GM10847 (cell line): ENCODE data around the gene HAPLN1.

Source experiments
- POLR2A ChIP-seq: IDR thresholded peaks from 2 replicates; pipeline ENCODE4 v1.6.1; 2011; ENCODE audit not compliant: insufficient read length; ENCODE audit errors: extremely low read depth

Gene HAPLN1

GRCh38 chr5:83720836-83721537, at the start of gene HAPLN1:
Gene HAPLN1 (minus strand): TSS chr5:83720855. CDS start chr5:83673523, 47,332 bp downstream.
- TF ChIP-seq POLR2A = no peak

- TF ChIP-seq POLR2A = no peak
These were observed 46.8 kb upstream of the HAPLN1 start for GRCh38 chr5:83767409-83767992.

GRCh38 chr5:83764101-83764500, 43.4 kb upstream of the HAPLN1 start:
- TF ChIP-seq POLR2A = no peak

- no peak for TF ChIP-seq POLR2A
These were observed 39.9 kb upstream of the HAPLN1 start for GRCh38 chr5:83760579-83760978.

GRCh38 chr5:83752700-83753099, 32.0 kb upstream of the HAPLN1 start:
- TF ChIP-seq POLR2A = no peak

GRCh38 chr5:83751201-83751600, 30.5 kb upstream of the HAPLN1 start:
- no peak for TF ChIP-seq POLR2A

GRCh38 chr5:83750749-83751148, 30.1 kb upstream of the HAPLN1 start:
- TF ChIP-seq POLR2A = no peak

- TF ChIP-seq POLR2A = no peak
These were observed 25.2 kb upstream of the HAPLN1 start for GRCh38 chr5:83745816-83746215.

- no peak for TF ChIP-seq POLR2A
These were observed 24.2 kb upstream of the HAPLN1 start for GRCh38 chr5:83744821-83745220.

GRCh38 chr5:83742089-83742488, 21.4 kb upstream of the HAPLN1 start:
- TF ChIP-seq POLR2A = no peak

GRCh38 chr5:83741571-83741970, 20.9 kb upstream of the HAPLN1 start:
- no peak for TF ChIP-seq POLR2A

- no peak for TF ChIP-seq POLR2A
These were observed 20.1 kb upstream of the HAPLN1 start for GRCh38 chr5:83740741-83741140.

GRCh38 chr5:83731638-83732037, 11.0 kb upstream of the HAPLN1 start:
- TF ChIP-seq POLR2A = no peak

- TF ChIP-seq POLR2A = no peak
These were observed 8.7 kb upstream of the HAPLN1 start for GRCh38 chr5:83729362-83729761.

GRCh38 chr5:83726912-83727311, 6.3 kb upstream of the HAPLN1 start:
- no peak for TF ChIP-seq POLR2A

GRCh38 chr5:83724935-83725334, 4.3 kb upstream of the HAPLN1 start:
- TF ChIP-seq POLR2A = no peak

- TF ChIP-seq POLR2A = no peak
These were observed 3.3 kb upstream of the HAPLN1 start for GRCh38 chr5:83724001-83724400.
